Cardiac muscle cell (in vitro differentiated cells and primary cell): ENCODE results near the gene PHOX2A. TPM values are rescaled to one million over a fixed set of nuclear protein-coding genes. Genes with fewer than 3 reads are reported as not detected.
A peak's percentile ranks its signal among the peaks of the same experiment; 100 is the strongest.
"Not testable (repeated sequence)": the region's sequence is repeated elsewhere in the genome, so short reads cannot be mapped to it uniquely, and the experiment has no call there.

Experiments
- DNase-seq, 2 donors: peaks; one replicate each; pipeline versions ENCODE4 v3.0.0 to v3.0.0-alpha.2; 2010 to 2017; ENCODE audit warnings: low read depth in 1 of 2, low spot score in 1 of 2
- H3K27ac ChIP-seq: fragments of 200-600 bp; sonication (generic); 2 replicates; pipeline ENCODE4 v1.5.1; 2016
- H3K27me3 ChIP-seq: fragments of 200-600 bp; sonication (generic); 2 replicates; pipeline ENCODE4 v1.6.0; 2016; ENCODE audit warnings: control low read depth
- H3K36me3 ChIP-seq: fragments of 200-600 bp; sonication (generic); 2 replicates; pipeline ENCODE4 v1.5.1; 2016; ENCODE audit warnings: control low read depth
- H3K4me1 ChIP-seq: fragments of 200-600 bp; sonication (generic); 2 replicates; pipeline ENCODE4 v1.8.1; 2017; ENCODE audit warnings: low read depth, mild to moderate bottlenecking, mixed run types
- H3K4me3 ChIP-seq: fragments of 200-600 bp; sonication (generic); 2 replicates; pipeline ENCODE4 v1.5.1; 2016; ENCODE audit warnings: mild to moderate bottlenecking
- H3K9me3 ChIP-seq: fragments of 200-600 bp; sonication (generic); 2 replicates; pipeline ENCODE4 v1.5.1; 2017; ENCODE audit warnings: low read depth, mild to moderate bottlenecking, control low read depth
- CTCF ChIP-seq: IDR thresholded peaks from 2 replicates; pipeline ENCODE4 v1.5.1; 2012; ENCODE audit warnings: low read depth, mild to moderate bottlenecking, low read length
- polyA plus RNA-seq: library from polyadenylated mRNA; unstranded; fragments of >200 nt; fragmentation: Nextera tagmentation; extraction: Ambion mirVana; gene quantifications from 2 replicates; pipeline ENCODE4 v1.2.1, GENCODE V29; 2016
- total RNA-seq: library from RNA; depleted of rRNA; stranded (reverse); fragments of >200 nt; gene quantifications from 2 replicates; pipeline ENCODE4 v1.2.3, GENCODE V29; 2016

PHOX2A gene
- total and polyA plus RNA-seq, 2 experiments from 2014 or later = 0.30 TPM; not detected in 1

GRCh38 chr11:72209101-72209500 lies 34.9 kb downstream of the PHOX2A start:
- Histone ChIP-seq H3K36me3 (no peaks in the 10 kb centered on the region), H3K27ac (no peak overlapping the region), H3K9me3 (no peaks in the 10 kb centered on the region), H3K4me1 (no peaks in the 10 kb centered on the region), H3K4me3 (no peak overlapping the region), H3K27me3 (peaks cover 6% of the 10 kb centered on the region)
- no peak for TF ChIP-seq CTCF
- DNase-seq = no peak

GRCh38 chr11:72208281-72208680 lies 35.7 kb downstream of the PHOX2A start:
- H3K27me3 ChIP-seq = peaks cover 6% of the 10 kb centered on the region
- H3K4me1 ChIP-seq = no peaks in the 10 kb centered on the region
- TF ChIP-seq CTCF = no peak
- H3K36me3 ChIP-seq = no peaks in the 10 kb centered on the region
- H3K27ac ChIP-seq = no peak overlapping the region
- no peak overlapping the region for H3K4me3 ChIP-seq
- no peaks in the 10 kb centered on the region for H3K9me3 ChIP-seq
- no peak for DNase-seq

GRCh38 chr11:72206794-72207193 lies 37.2 kb downstream of the PHOX2A start:
- H3K27ac ChIP-seq, DNase-seq, H3K4me3 ChIP-seq, H3K27me3 ChIP-seq, H3K4me1 ChIP-seq, H3K9me3 ChIP-seq, H3K36me3 ChIP-seq: not testable (repeated sequence)

GRCh38 chr11:72204886-72205285 lies 39.1 kb downstream of the PHOX2A start:
- Histone ChIP-seq H3K27me3 (no peaks in the 10 kb centered on the region), H3K9me3 (no peaks in the 10 kb centered on the region), H3K4me1 (no peaks in the 10 kb centered on the region), H3K4me3 (no peak overlapping the region), H3K36me3 (no peaks in the 10 kb centered on the region), H3K27ac (no peak overlapping the region)
- TF ChIP-seq CTCF = no peak
- peak in 1 of 2 donors; percentile 16 for DNase-seq

- Histone ChIP-seq H3K4me3 (no peak overlapping the region), H3K4me1 (no peaks in the 10 kb centered on the region), H3K27ac (no peak overlapping the region), H3K27me3 (no peaks in the 10 kb centered on the region), H3K36me3 (no peaks in the 10 kb centered on the region), H3K9me3 (no peaks in the 10 kb centered on the region)
- no peak for DNase-seq
- no peak for TF ChIP-seq CTCF
Observed at GRCh38 chr11:72203163-72203562, 40.8 kb downstream of the PHOX2A start.

- TF ChIP-seq CTCF = no peak
- Histone ChIP-seq H3K27me3 (no peaks in the 10 kb centered on the region), H3K36me3 (no peaks in the 10 kb centered on the region), H3K27ac (no peak overlapping the region), H3K4me1 (no peaks in the 10 kb centered on the region), H3K9me3 (no peaks in the 10 kb centered on the region), H3K4me3 (no peak overlapping the region)
- DNase-seq = no peak
Observed at GRCh38 chr11:72202571-72202970, 41.4 kb downstream of the PHOX2A start.

GRCh38 chr11:72201445-72201844 lies 42.5 kb downstream of the PHOX2A start:
- H3K4me3 ChIP-seq, DNase-seq, H3K36me3 ChIP-seq, H3K27ac ChIP-seq, H3K27me3 ChIP-seq, H3K4me1 ChIP-seq, H3K9me3 ChIP-seq: not testable (repeated sequence)
